ENCODE results near the gene LOX. TPM values are rescaled to one million over a fixed set of nuclear protein-coding genes. Genes with fewer than 3 reads are reported as not detected.

Gene LOX
- total and polyA plus RNA-seq, 9 of the 15 experiments (the other 6 are each of a cell fraction or from before 2014, with no cell fraction given), result 0.06 to 0.09 TPM; not detected in 7

DNA sequence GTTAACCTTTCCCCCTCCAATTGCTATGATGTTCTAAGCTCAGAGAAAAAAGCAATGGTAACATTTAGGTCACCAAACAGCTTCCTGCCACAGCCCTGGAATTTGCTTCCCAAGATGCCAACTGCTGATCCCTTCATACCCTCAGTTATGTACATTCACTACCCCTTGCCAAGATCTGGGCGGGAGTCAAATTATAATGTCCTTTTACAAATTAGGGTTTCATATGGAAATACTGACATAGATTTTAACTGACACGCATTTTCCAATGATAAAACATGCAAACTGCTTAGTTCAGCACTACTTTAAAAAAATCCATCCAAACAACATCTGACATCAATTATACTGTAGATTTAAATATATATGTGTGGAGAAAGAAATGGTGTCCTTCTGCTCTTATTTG, 5.0 kb downstream of the LOX start:
- CTCF ChIA-PET (ENCODE audit: low intra/inter-chr PET ratio), result no interaction called here
- H3K4me1 ChIP-seq (replicated peaks in 1 of 2; ENCODE audit: control insufficient read depth in 2 of 2, insufficient read depth in 2 of 2, low read length in 2 of 2), result no peaks in the 10 kb centered on the region
- BruUV-seq (replicated peaks), result no TSS peak
- ATAC-seq, result no peak
- no peak overlapping the region for H2AFZ ChIP-seq (ENCODE audit: low read depth, low read length)
- no peaks in the 10 kb centered on the region for H4K20me1 ChIP-seq (replicated peaks; ENCODE audit: control insufficient read depth, insufficient read depth, low read length)
- TF ChIP-seq E2F3 (CRISPR knock-in tag; IDR thresholded peaks at IDR 0.05) (no peak), POLR2AphosphoS2 (IDR thresholded peaks at IDR 0.05; ENCODE audit: low read length) (no peak), NFE2 (IDR thresholded peaks at IDR 0.05; ENCODE audit: low read depth) (no peak), THRAP3 (IDR thresholded peaks at IDR 0.05; ENCODE audit: borderline replicate concordance) (no peak), ZKSCAN8 (CRISPR knock-in tag; IDR thresholded peaks at IDR 0.05) (no peak), HCFC1 (IDR thresholded peaks at IDR 0.05; ENCODE audit: low read depth, low read length) (no peak)
- TF ChIP-seq, protein P1, sequence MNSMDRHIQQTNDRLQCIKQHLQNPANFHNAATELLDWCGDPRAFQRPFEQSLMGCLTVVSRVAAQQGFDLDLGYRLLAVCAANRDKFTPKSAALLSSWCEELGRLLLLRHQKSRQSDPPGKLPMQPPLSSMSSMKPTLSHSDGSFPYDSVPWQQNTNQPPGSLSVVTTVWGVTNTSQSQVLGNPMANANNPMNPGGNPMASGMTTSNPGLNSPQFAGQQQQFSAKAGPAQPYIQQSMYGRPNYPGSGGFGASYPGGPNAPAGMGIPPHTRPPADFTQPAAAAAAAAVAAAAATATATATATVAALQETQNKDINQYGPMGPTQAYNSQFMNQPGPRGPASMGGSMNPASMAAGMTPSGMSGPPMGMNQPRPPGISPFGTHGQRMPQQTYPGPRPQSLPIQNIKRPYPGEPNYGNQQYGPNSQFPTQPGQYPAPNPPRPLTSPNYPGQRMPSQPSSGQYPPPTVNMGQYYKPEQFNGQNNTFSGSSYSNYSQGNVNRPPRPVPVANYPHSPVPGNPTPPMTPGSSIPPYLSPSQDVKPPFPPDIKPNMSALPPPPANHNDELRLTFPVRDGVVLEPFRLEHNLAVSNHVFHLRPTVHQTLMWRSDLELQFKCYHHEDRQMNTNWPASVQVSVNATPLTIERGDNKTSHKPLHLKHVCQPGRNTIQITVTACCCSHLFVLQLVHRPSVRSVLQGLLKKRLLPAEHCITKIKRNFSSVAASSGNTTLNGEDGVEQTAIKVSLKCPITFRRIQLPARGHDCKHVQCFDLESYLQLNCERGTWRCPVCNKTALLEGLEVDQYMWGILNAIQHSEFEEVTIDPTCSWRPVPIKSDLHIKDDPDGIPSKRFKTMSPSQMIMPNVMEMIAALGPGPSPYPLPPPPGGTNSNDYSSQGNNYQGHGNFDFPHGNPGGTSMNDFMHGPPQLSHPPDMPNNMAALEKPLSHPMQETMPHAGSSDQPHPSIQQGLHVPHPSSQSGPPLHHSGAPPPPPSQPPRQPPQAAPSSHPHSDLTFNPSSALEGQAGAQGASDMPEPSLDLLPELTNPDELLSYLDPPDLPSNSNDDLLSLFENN (IDR thresholded peaks at IDR 0.05; ENCODE audit: low read depth in 2 of 2, low read length in 2 of 2), result no peak
- no peak for FAIRE-seq
- no peak overlapping the region for H3K4me2 ChIP-seq (ENCODE audit: insufficient read depth, low read length)
- no peaks in the 10 kb centered on the region for H3K9me3 ChIP-seq (replicated peaks; ENCODE audit: control insufficient read depth, insufficient read depth, low read depth, low read length)
- intact Hi-C loops (cut with micrococcal nuclease) (no loop called here), in situ Hi-C loops (cut with MboI) (no loop called here)
- no peak overlapping the region for H3K9ac ChIP-seq (ENCODE audit: insufficient read depth in 1 of 2, low read depth in 2 of 2, low read length in 2 of 2)
- no peaks in the 10 kb centered on the region for H3K27me3 ChIP-seq (ENCODE audit: control insufficient read depth in 2 of 2, insufficient read depth in 2 of 2, low read length in 2 of 2)
- H3K9me1 ChIP-seq (ENCODE audit: control insufficient read depth, insufficient read depth, low read length), result no peaks in the 10 kb centered on the region
- no peaks in the 10 kb centered on the region for H3K36me3 ChIP-seq (ENCODE audit: control insufficient read depth, insufficient read depth, low read length)
- H3K27ac ChIP-seq (ENCODE audit: extremely low read depth, low read depth, low read length), result no peak overlapping the region
- POLR2A ChIA-PET, result no interaction called here
- no peak for DNase-seq (ENCODE audit: extremely low read depth in 1 of 4, low spot score in 3 of 4)
- no peaks in the 10 kb centered on the region for H3K79me2 ChIP-seq (ENCODE audit: control insufficient read depth, insufficient read depth, low read length)
- WGBS (ENCODE audit: insufficient coverage, low coverage, missing lambda C conversion rate), result 17% methylated on average over 2 of the region's 2 CpGs
- no peak overlapping the region for H3K4me3 ChIP-seq

Data from K562 (cell line).